Transverse colon (tissue), 3 donors: Measurements from ENCODE around the gene SERPINA3.

Source experiments
- CTCF ChIP-seq, 5 experiments: fragments of 200-600 bp in 3 of 5; fragments of 450-650 bp in 2 of 5; sonication (generic) in 3 of 5; IDR thresholded peaks; 1 replicate in 2 of 5; 2 replicates in 3 of 5; pipeline ENCODE4 v1.5.1; 2016 to 2017; ENCODE audit warnings: antibody characterized with exemption in 5 of 5, inconsistent platforms in 3 of 5, mild to moderate bottlenecking in 2 of 5, moderate library complexity in 1 of 5
- POLR2A ChIP-seq: fragments of 450-650 bp; IDR thresholded peaks from one replicate; pipeline ENCODE4 v1.6.1; 2016; ENCODE audit warnings: antibody characterized with exemption, mild to moderate bottlenecking, moderate library complexity

- TF ChIP-seq CTCF (IDR thresholded peaks at IDR 0.05) (no peak), POLR2A (no peak)
Measured at GRCh38 chr14:94624537-94625352, 12.6 kb downstream of the SERPINA3 start.
